Measurements from ENCODE around the gene NRCAM. TPM values are rescaled to one million over a fixed set of nuclear protein-coding genes. Genes with fewer than 3 reads are reported as not detected.

NRCAM gene
- total RNA-seq, 1 donor from 2014 or later, result 2.0 TPM

DNA sequence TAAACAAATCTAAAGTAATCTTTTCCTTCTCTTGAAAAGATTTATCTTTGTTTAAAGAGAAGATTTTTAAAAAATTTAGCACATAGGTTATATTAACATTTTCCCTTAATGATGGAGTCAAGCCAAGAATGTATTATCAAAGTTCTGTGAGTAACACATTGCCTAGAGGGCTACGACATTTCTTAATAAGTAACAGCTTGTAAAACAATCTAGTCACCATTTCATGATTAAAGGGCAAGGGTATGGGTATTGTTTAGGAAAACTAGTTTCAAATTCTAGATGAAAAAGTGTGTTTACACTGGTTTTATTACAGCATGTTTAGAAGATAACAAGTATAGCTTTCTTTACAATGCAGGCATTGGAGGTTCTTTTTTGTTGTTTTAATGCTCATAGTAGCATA, 297.5 kb downstream of the NRCAM start:
- TF ChIP-seq, protein P1, sequence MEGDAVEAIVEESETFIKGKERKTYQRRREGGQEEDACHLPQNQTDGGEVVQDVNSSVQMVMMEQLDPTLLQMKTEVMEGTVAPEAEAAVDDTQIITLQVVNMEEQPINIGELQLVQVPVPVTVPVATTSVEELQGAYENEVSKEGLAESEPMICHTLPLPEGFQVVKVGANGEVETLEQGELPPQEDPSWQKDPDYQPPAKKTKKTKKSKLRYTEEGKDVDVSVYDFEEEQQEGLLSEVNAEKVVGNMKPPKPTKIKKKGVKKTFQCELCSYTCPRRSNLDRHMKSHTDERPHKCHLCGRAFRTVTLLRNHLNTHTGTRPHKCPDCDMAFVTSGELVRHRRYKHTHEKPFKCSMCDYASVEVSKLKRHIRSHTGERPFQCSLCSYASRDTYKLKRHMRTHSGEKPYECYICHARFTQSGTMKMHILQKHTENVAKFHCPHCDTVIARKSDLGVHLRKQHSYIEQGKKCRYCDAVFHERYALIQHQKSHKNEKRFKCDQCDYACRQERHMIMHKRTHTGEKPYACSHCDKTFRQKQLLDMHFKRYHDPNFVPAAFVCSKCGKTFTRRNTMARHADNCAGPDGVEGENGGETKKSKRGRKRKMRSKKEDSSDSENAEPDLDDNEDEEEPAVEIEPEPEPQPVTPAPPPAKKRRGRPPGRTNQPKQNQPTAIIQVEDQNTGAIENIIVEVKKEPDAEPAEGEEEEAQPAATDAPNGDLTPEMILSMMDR (IDR thresholded peaks at IDR 0.05), result no peak
- DNase-seq, result no peak
- H3K9me3 ChIP-seq, result no peaks in the 10 kb centered on the region
- peaks cover 7% of the 10 kb centered on the region for H3K27me3 ChIP-seq
- intact Hi-C loops (cut with DNase I), result no loop called here
- no peaks in the 10 kb centered on the region for H3K4me1 ChIP-seq
- H3K27ac ChIP-seq, result no peak overlapping the region
- no peak for ATAC-seq
- H3K4me3 ChIP-seq, result no peak overlapping the region
- H3K36me3 ChIP-seq, result no peaks in the 10 kb centered on the region

- no peaks in the 10 kb centered on the region for H3K9me3 ChIP-seq
- ATAC-seq, result no peak
- TF ChIP-seq, protein P1 (IDR thresholded peaks at IDR 0.05), result no peak
These were observed 298.5 kb downstream of the NRCAM start for GRCh38 chr7:108157606-108158335.

DNA sequence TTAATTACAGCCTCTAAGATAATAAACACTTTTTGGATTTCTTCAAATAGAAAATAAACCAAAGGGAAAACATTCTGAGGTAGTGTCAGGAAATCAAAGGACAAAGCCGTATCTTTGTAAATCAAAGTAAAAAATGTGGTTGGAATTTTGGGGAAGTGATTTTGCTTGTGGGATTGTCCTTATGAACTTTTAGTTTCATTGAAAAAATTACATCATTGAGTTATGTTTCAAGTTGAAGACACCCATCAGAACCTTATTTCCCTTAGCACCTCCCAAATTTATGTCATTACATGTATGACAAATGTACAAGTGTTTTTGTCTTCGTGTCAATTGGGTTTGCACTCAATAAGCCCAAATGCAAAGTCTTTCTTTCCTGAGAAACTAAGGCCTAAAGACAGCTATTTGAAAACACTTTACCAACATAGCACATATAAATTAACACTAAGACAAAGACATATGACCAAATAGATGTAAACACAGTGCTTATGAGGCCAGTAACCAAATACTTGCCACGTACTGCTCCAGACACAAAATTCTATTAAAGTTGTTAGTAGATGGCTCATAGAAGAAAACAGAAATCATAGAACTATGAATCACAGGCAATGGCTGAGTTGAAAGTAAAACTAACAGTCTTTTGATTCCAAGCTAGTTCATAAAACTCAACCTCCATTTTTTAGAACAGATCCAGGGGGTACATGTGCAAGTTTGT, 299.2 kb downstream of the NRCAM start:
- Histone ChIP-seq H3K36me3 (no peaks in the 10 kb centered on the region), H3K27ac (no peak overlapping the region), H3K4me3 (no peak overlapping the region), H3K4me1 (no peaks in the 10 kb centered on the region), H3K27me3 (peaks cover 7% of the 10 kb centered on the region), H3K9me3 (no peaks in the 10 kb centered on the region)
- ATAC-seq (no peak), DNase-seq (no peak)
- intact Hi-C loops (cut with DNase I), result no loop called here
- TF ChIP-seq, protein P1 (IDR thresholded peaks at IDR 0.05), result no peak

More at GRCh38 chr7:108157606-108158335, 298.5 kb downstream of the NRCAM start:
- Histone ChIP-seq H3K27me3 (peaks cover 7% of the 10 kb centered on the region), H3K27ac (no peak overlapping the region), H3K36me3 (no peaks in the 10 kb centered on the region), H3K4me3 (no peak overlapping the region), H3K4me1 (no peaks in the 10 kb centered on the region)
- no peak for DNase-seq
- intact Hi-C loops (cut with DNase I), result no loop called here

DNA sequence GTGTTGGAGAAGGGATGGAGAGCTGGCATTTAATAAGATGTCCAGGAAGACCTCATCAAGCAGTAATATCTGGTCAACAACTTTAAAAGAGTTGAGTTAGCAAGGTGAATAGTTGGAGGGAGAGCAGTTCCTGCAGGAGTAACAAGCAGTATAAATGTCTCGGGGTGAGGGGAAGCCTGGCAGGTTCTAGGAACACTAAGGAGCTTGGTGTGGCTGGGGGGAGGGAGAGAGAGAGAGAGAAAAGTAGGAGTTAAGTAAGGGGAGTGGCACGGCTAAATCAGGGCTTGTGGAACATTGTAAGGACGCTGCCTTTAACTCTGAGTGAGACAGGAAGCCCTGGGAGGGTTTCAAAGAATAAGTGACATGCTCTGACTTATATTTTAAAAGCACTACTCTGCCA, 304.0 kb downstream of the NRCAM start:
- TF ChIP-seq, protein P1 (IDR thresholded peaks at IDR 0.05), result no peak
- H3K27ac ChIP-seq, result no peak overlapping the region
- intact Hi-C loops (cut with DNase I), result no loop called here
- DNase-seq, result no peak
- H3K4me1 ChIP-seq, result no peaks in the 10 kb centered on the region
- peaks cover 3% of the 10 kb centered on the region for H3K27me3 ChIP-seq
- H3K4me3 ChIP-seq, result no peak overlapping the region
- no peaks in the 10 kb centered on the region for H3K36me3 ChIP-seq
- no peaks in the 10 kb centered on the region for H3K9me3 ChIP-seq
- no peak for ATAC-seq

DNA sequence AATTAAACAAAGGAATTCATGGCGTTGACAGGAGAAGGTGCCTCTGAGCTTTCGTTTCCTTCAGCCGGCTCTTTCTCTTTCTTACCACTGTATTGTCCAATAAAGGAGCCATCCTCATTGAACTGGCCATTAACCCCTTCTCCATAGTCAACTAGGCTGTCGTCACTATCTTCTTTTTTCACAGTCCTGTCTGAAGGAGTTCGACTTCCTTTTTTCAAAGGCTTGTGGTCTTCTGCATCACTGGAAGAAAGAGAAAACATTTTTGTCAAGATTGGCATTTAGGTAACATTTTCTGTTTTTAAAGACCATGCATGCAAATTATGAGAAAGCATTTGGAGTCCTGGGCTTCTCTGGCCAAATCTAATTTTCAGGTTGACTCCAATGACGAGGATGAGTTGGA, 306.3 kb downstream of the NRCAM start:
- TF ChIP-seq, protein P1 (IDR thresholded peaks at IDR 0.05), result no peak
- DNase-seq, result no peak
- Histone ChIP-seq H3K27me3 (peaks cover 3% of the 10 kb centered on the region), H3K36me3 (no peaks in the 10 kb centered on the region), H3K27ac (no peak overlapping the region), H3K9me3 (no peaks in the 10 kb centered on the region), H3K4me3 (no peak overlapping the region), H3K4me1 (peaks cover 6% of the 10 kb centered on the region)
- intact Hi-C loops (cut with DNase I), result no loop called here
- no peak for ATAC-seq

All from upper lobe of right lung (tissue), 1 donor.